Motor neuron (in vitro differentiated cells): ENCODE measurements around the gene CEMP1. TPM values are rescaled to one million over a fixed set of nuclear protein-coding genes. Genes with fewer than 3 reads are reported as not detected.

Source experiments
- ATAC-seq, 8 experiments: fragments of 200-7000 bp; cut with Tn5 transposase; replicated peaks in 6 of 8; 2 replicates each; pipeline ENCODE4 v1.8.0; 2021; ENCODE audit warnings: mild to moderate bottlenecking in 8 of 8, moderate library complexity in 8 of 8
- H3K27ac ChIP-seq, 2 donors: fragments of 250-450 bp; sonication (Bioruptor Pico); 2 replicates each; pipeline ENCODE4 v1.9.0; 2021; ENCODE audit warnings: antibody characterized with exemption in 2 of 2, mild to moderate bottlenecking in 2 of 2, moderate library complexity in 1 of 2
- H3K4me1 ChIP-seq, 2 donors: fragments of 250-450 bp; sonication (Bioruptor Pico); replicated peaks in 1 of 2; 2 replicates each; pipeline ENCODE4 v1.6.1; 2021; ENCODE audit warnings: antibody characterized with exemption in 2 of 2, mild to moderate bottlenecking in 2 of 2, moderate library complexity in 1 of 2
- H3K4me3 ChIP-seq, 5 donors: fragments of 250-450 bp; sonication (Bioruptor Pico); 2 replicates each; pipeline ENCODE4 v1.9.0; 2021; ENCODE audit warnings: antibody characterized with exemption in 5 of 5, mild to moderate bottlenecking in 5 of 5, moderate library complexity in 4 of 5
- whole genome bisulfite sequencing, 10 experiments: fragments of 450-650 bp; shearing (Covaris generic); methylation state at CpG; one replicate each; pipeline ENCODE4 v1.0.0; 2022; 5-methylcytosine and 5-hydroxymethylcytosine counted together
- in situ Hi-C, 9 experiments: fragments of 400-800 bp; cut with MboI; loops; one replicate each; pipeline ENCODE4 v1.15.0; 2021; ENCODE audit warnings: low sequenced_read_pairs in 9 of 9, low pct_unique_long_range_greater_than_20kb in 2 of 9; ENCODE audit not compliant: unreplicated experiment in 9 of 9
- total RNA-seq, 8 experiments: library from RNA; unstranded; fragments of 300-600 nt; gene quantifications; 2 replicates each; pipeline versions ENCODE4 v1.2.3 to v1.2.4, GENCODE V29; 2022

The CEMP1 gene
- total RNA-seq, 8 experiments from 2014 or later, result 0.76 to 6.4 (median 2.5) TPM

- ATAC-seq, result peak; percentile 68 to 86 (median 82)
- H3K4me3 ChIP-seq, result peak within 1 kb of the TSS; percentile 80 to 100 (median 93)
- WGBS, 10 experiments, result no CpG with 5 or more reads among the region's 122 CpGs
- in situ Hi-C loops, result no loop called here
- peak within 1 kb of the TSS; percentile 99 for H3K27ac ChIP-seq
- peaks cover 26 to 28% of the 10 kb centered on the region in 2 donors for H3K4me1 ChIP-seq
Measured at GRCh38 chr16:2513405-2514332, 17.5 kb downstream of the CEMP1 start, which contains the start of gene ATP6V0C. Gene ATP6V0C, plus strand, starts transcription at chr16:2513952. Its CDS starts 152 bp downstream, at chr16:2514104.

GRCh38 chr16:2512735-2513404 lies 18.3 kb downstream of the CEMP1 start:
- Histone ChIP-seq H3K4me3 (peak overlapping the region; percentile 80 to 100 (median 93)), H3K4me1 (peaks cover 26 to 28% of the 10 kb centered on the region in 2 donors), H3K27ac (peak overlapping the region; percentile 99)
- WGBS, 10 experiments, result 12 to 90% (median 50%) methylated on average over 2 to 5 of the region's 15 CpGs; no CpG with 5 or more reads in 5 of the 10 experiments
- peak in 3 of 8 experiments; percentile 0 to 2 (median 1) for ATAC-seq
- in situ Hi-C loops, result no loop called here

DNA sequence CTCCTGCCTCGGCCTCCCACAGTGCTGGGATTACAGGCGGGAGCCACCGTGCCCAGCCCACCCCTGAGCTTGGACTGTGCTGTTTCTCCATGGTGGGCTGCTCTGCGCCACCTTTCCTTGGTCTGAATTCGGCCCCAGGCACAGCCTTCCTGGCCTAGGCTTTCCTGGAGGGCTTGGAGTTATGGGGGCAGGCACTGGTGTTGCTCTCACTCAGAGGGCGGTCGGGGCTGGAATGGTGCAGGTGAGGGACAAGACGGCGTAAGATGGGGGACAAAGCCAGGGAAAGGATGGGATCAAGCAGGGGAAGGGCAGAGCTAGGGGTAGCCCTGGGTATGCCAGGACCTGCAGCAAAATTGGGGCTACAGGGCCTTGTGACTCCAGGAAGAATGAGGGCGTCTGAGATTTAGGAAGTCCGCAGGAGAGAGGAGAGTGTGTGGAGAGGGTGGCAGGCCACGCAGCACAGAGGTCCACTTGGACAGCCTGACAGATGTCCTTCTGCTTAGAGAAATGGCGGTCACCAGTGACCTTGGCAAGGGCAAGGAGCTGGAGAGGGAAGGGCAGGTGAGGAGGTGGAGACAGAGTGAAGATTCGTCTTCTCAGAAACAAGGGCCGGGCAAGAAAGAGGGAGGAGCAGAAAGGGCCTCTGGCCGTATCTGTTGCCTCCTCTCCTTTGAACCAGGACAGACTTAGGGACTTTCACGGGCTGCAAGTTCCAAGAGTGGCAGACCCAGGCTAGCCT lies 19.0 kb downstream of the CEMP1 start:
- peaks cover 26 to 28% of the 10 kb centered on the region in 2 donors for H3K4me1 ChIP-seq
- no peak for ATAC-seq
- WGBS, 10 experiments, result 83 to 100% (median 100%) methylated on average over 1 to 5 of the region's 17 CpGs; no CpG with 5 or more reads in 5 of the 10 experiments
- no peak overlapping the region for H3K27ac ChIP-seq
- H3K4me3 ChIP-seq, result no peak overlapping the region
- in situ Hi-C loops, result no loop called here

GRCh38 chr16:2511128-2511800 lies 19.9 kb downstream of the CEMP1 start:
- H3K27ac ChIP-seq, result no peak overlapping the region
- in situ Hi-C loops, result no loop called here
- peaks cover 26 to 28% of the 10 kb centered on the region in 2 donors for H3K4me1 ChIP-seq
- WGBS, 10 experiments, result 20 to 100% (median 47%) methylated on average over 1 to 3 of the region's 24 CpGs; no CpG with 5 or more reads in 7 of the 10 experiments
- ATAC-seq, result peak in 7 of 8 experiments; percentile 5 to 26 (median 16)
- H3K4me3 ChIP-seq, result no peak overlapping the region

- in situ Hi-C loops, result no loop called here
- Histone ChIP-seq H3K4me1 (peaks cover 17% of the 10 kb centered on the region in 2 donors), H3K4me3 (no peak overlapping the region), H3K27ac (no peak overlapping the region)
- ATAC-seq, result no peak
- WGBS, 10 experiments, result 79 to 100% (median 94%) methylated on average over 1 to 11 of the region's 18 CpGs; no CpG with 5 or more reads in 6 of the 10 experiments
Measured at GRCh38 chr16:2508722-2509400, 22.3 kb downstream of the CEMP1 start.

DNA sequence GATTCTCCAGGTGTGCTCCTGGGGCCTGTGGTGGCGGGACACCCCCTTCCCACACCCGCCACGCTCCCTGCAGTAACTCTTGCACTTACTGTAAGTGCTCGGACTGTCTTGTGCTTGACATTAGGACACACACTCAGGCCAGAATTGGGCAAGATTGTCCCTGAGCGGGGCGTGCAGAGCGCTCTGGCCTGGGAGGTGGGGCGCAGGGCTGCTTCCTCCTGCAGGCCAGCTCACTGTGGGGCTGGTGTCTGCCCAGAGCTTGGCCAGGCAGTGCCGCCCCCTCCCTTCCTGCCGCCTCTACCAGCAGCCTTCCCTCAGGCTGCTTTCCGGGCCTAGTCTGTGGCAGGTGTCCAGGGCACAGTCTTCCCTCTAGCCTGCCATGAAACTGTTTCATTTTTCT lies 23.5 kb downstream of the CEMP1 start:
- Histone ChIP-seq H3K4me3 (no peak overlapping the region), H3K27ac (no peak overlapping the region), H3K4me1 (peaks cover 13 to 16% of the 10 kb centered on the region in 2 donors)
- WGBS, 10 experiments, result 98 to 100% (median 100%) methylated on average over 1 to 6 of the region's 11 CpGs; no CpG with 5 or more reads in 7 of the 10 experiments
- no peak for ATAC-seq
- in situ Hi-C loops, result no loop called here

DNA sequence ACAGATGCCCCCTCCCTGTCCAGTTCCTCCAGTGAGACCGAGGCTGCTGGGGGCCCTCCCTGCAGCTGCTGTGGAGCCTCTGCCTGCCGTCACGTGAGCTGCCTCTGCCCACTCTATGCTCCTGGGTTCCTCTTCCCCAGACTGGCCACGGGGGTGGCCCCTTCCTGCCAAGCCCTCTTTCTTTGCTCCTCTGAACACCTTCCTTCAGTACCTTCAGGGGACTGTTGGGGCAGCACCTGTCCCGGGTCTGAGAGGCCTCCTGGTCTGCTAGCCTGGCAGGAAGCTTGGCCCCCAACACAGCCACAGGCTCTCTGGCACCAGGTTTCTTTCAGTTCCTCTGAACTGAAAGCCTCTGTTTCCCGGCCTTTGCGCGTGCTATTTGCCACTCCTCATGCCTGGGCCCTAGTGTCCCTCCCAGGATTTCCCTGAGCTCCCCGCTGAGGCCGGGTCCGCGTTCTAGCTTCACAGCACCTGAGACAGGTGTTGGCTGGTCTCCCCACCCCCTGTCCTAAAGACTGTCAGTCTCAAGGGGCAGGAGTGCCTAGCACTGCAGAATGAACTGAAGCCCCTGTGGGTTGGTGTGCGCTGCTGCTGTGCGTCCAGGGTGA lies 24.1 kb downstream of the CEMP1 start:
- Histone ChIP-seq H3K4me1 (peaks cover 9 to 14% of the 10 kb centered on the region in 2 donors), H3K27ac (no peak overlapping the region), H3K4me3 (no peak overlapping the region)
- WGBS, 10 experiments, result 53 to 94% (median 75%) methylated on average over 3 to 4 of the region's 14 CpGs; no CpG with 5 or more reads in 7 of the 10 experiments
- no peak for ATAC-seq
- in situ Hi-C loops, result no loop called here

GRCh38 chr16:2505695-2506094 lies 25.5 kb downstream of the CEMP1 start:
- Histone ChIP-seq H3K4me3 (no peak overlapping the region), H3K4me1 (peaks cover 10 to 15% of the 10 kb centered on the region in 2 donors), H3K27ac (no peak overlapping the region)
- 73 to 100% (median 82%) methylated on average over 1 to 14 of the region's 14 CpGs; no CpG with 5 or more reads in 1 of the 10 experiments for WGBS, 10 experiments
- ATAC-seq, result no peak
- in situ Hi-C loops, result no loop called here

GRCh38 chr16:2501946-2502895 lies 29.0 kb downstream of the CEMP1 start:
- Histone ChIP-seq H3K27ac (peak overlapping the region; percentile 63 to 69), H3K4me3 (peak overlapping the region in 1 of 5 donors; percentile 33), H3K4me1 (peaks cover 17 to 21% of the 10 kb centered on the region in 2 donors)
- peak in 2 of 8 experiments; percentile 0 for ATAC-seq
- WGBS, 10 experiments, result 60 to 100% (median 74%) methylated on average over 1 to 4 of the region's 18 CpGs; no CpG with 5 or more reads in 5 of the 10 experiments
- in situ Hi-C loops, result no loop called here

DNA sequence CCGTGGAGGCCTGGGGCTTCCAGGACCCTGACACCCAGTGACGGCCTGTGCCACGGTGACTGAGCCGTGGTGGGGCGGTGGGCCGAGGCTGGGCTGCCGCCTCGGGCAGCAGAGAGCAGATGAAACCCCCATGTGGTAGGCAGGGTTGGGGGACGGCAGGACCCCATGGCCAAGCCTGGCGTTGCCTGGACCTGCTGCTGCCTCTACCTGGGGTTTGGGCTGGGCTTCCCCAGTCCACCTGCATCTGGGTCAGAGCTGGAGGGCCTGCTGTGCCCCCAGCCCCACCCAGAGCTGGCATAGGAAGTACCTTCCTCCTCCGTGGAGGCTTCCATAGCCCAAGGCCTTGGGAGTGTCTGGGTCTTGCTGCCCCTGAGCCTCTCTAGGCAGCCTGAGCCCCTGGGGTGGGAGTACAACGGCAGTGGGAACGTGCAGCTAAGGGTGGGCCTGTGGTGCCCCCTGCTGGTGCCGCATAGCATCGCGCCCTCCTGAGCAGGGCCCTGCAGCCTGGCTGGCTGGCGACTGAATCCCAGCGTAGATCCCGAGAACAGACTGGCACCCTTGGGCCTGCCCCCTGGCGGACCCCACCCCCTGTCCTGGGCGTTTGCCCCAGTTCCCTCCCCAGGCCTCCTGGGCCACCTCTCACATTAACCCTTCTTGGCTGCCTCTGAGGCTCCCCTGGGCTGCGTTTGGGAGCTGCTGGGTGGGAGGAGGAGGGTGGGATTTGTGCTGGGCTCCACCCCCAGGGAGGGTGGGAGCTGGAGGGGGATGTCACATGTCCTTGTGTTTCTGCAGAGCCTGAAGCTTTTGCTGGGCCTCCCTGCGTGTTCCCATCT lies 30.1 kb downstream of the CEMP1 start:
- ATAC-seq, result peak; percentile 74 to 98 (median 88)
- WGBS, 10 experiments, result 0 to 33% methylated on average over 1 to 2 of the region's 23 CpGs; no CpG with 5 or more reads in 8 of the 10 experiments
- peaks cover 24 to 30% of the 10 kb centered on the region in 2 donors for H3K4me1 ChIP-seq
- in situ Hi-C loops, result no loop called here
- peak overlapping the region; percentile 23 to 38 (median 28) for H3K4me3 ChIP-seq
- H3K27ac ChIP-seq, result peak overlapping the region; percentile 63 to 69
